Transverse colon (tissue), 4 donors: Measurements from ENCODE around the gene TMUB1.

Source experiments
- POLR2A ChIP-seq: fragments of 450-650 bp; IDR thresholded peaks from one replicate; pipeline ENCODE4 v1.6.1; 2016; ENCODE audit warnings: antibody characterized with exemption, mild to moderate bottlenecking, moderate library complexity
- POLR2AphosphoS5 ChIP-seq, 3 donors: sonication (generic); formaldehyde crosslinking; IDR thresholded peaks; one replicate each; pipeline ENCODE4 v1.6.1; 2016; ENCODE audit warnings: antibody characterized with exemption in 3 of 3
- TF ChIP-seq, protein P1 (sequence below), 5 experiments: fragments of 200-600 bp in 3 of 5; fragments of 450-650 bp in 2 of 5; sonication (generic) in 3 of 5; IDR thresholded peaks; 1 replicate in 2 of 5; 2 replicates in 3 of 5; pipeline ENCODE4 v1.5.1; 2016 to 2017; ENCODE audit warnings: antibody characterized with exemption in 5 of 5, inconsistent platforms in 3 of 5, mild to moderate bottlenecking in 2 of 5, moderate library complexity in 1 of 5

DNA sequence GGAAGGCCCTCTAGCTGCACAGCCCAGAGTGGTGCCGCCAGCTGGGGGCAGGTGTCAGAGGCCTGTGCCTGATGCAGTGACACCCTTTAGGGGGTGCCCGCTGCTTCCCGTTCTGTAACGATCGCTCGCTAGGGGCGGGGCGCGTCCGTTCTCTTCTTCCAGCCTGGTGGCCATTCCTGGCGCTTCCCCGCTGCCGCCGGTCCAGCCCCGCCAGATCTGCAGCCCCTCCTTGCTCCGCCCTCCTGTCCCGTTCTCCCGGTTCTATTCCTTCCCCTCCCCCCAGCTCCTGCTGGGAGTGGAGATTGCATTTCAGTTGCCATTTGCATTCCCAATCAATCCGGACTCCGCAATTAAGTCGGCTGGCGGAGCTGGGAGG lies 42.2 kb upstream of the TMUB1 start:
- TF ChIP-seq, protein P1, sequence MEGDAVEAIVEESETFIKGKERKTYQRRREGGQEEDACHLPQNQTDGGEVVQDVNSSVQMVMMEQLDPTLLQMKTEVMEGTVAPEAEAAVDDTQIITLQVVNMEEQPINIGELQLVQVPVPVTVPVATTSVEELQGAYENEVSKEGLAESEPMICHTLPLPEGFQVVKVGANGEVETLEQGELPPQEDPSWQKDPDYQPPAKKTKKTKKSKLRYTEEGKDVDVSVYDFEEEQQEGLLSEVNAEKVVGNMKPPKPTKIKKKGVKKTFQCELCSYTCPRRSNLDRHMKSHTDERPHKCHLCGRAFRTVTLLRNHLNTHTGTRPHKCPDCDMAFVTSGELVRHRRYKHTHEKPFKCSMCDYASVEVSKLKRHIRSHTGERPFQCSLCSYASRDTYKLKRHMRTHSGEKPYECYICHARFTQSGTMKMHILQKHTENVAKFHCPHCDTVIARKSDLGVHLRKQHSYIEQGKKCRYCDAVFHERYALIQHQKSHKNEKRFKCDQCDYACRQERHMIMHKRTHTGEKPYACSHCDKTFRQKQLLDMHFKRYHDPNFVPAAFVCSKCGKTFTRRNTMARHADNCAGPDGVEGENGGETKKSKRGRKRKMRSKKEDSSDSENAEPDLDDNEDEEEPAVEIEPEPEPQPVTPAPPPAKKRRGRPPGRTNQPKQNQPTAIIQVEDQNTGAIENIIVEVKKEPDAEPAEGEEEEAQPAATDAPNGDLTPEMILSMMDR (IDR thresholded peaks at IDR 0.05) = peak in 4 of 5 experiments; percentile 25 to 49 (median 30)
- TF ChIP-seq POLR2A (no peak), POLR2AphosphoS5 (IDR thresholded peaks at IDR 0.05) (peak in 1 of 3 donors; percentile 17)
